ENCODE measurements around the gene ACOX1. TPM values are rescaled to one million over a fixed set of nuclear protein-coding genes. Genes with fewer than 3 reads are reported as not detected.
A peak's percentile ranks its signal among the peaks of the same experiment; 100 is the strongest.

The ACOX1 gene
- total and polyA plus RNA-seq, 2 of the 13 experiments (the other 11 are each of a cell fraction or from before 2014, with no cell fraction given), result 86.4 to 120 TPM

GRCh38 chr17:75940727-75941441, 38.1 kb downstream of the ACOX1 start, which contains the start of gene FBF1 (continued):
- TF ChIP-seq CHD4 (IDR thresholded peaks at IDR 0.05; ENCODE audit: borderline replicate concordance, low read length) (no peak), ZNF607 (CRISPR knock-in tag; IDR thresholded peaks at IDR 0.05; ENCODE audit: borderline replicate concordance) (peak; percentile 80), ZNF740 (CRISPR knock-in tag; IDR thresholded peaks at IDR 0.05) (peak; percentile 49), TIGD3 (CRISPR knock-in tag; IDR thresholded peaks at IDR 0.05; ENCODE audit: borderline replicate concordance) (peak; percentile 80; the same call in 1 of the 2 replicates), ZBTB49 (CRISPR knock-in tag; IDR thresholded peaks at IDR 0.05; ENCODE audit: borderline replicate concordance) (0 out of 2 replicates have a peak, but pooled peaks have one; percentile 76), ISX (CRISPR knock-in tag; conservative IDR thresholded peaks at IDR 0.05) (no peak; the same call in 1 of the 2 replicates), SOX13 (IDR thresholded peaks at IDR 0.05) (no peak), SOX13 (CRISPR knock-in tag; conservative IDR thresholded peaks at IDR 0.05 in 1 of 2, IDR thresholded peaks at IDR 0.05 in 1 of 2) (peak in 1 of 2 experiments; percentile 53; a peak in 2 of 4 replicates), ZNF879 (CRISPR knock-in tag; IDR thresholded peaks at IDR 0.05) (no peak), KDM1A (CRISPR knock-in tag; IDR thresholded peaks at IDR 0.05) (no peak), ZNF263 (CRISPR knock-in tag; IDR thresholded peaks at IDR 0.05) (no peak; the same call in 1 of the 2 replicates), ZNF576 (CRISPR knock-in tag; IDR thresholded peaks at IDR 0.05) (peak; percentile 97), ZNF142 (CRISPR knock-in tag; IDR thresholded peaks at IDR 0.05) (peak; percentile 84), ZNF552 (CRISPR knock-in tag; IDR thresholded peaks at IDR 0.05; ENCODE audit: borderline replicate concordance) (peak; percentile 88; the same call in 1 of the 2 replicates), ZNF556 (CRISPR knock-in tag; IDR thresholded peaks at IDR 0.05; ENCODE audit: borderline replicate concordance) (peak; percentile 97), ZMYM2 (CRISPR knock-in tag; IDR thresholded peaks at IDR 0.05) (no peak), NR3C1 (CRISPR knock-in tag; IDR thresholded peaks at IDR 0.05) (no peak), ZNF136 (CRISPR knock-in tag; IDR thresholded peaks at IDR 0.05; ENCODE audit: low read depth) (peak; percentile 87; the same call in 1 of the 2 replicates), ZNF530 (CRISPR knock-in tag; IDR thresholded peaks at IDR 0.05; ENCODE audit: low read depth) (no peak)
